Central memory CD4-positive, alpha-beta T cell (primary cell): ENCODE results near the gene MRPL33.
"Not testable (repeated sequence)": the region's sequence is repeated elsewhere in the genome, so short reads cannot be mapped to it uniquely, and the experiment has no call there.

Source experiments
- DNase-seq: peaks from one replicate; pipeline ENCODE4 v3.0.0; 2022

MRPL33 gene

DNA sequence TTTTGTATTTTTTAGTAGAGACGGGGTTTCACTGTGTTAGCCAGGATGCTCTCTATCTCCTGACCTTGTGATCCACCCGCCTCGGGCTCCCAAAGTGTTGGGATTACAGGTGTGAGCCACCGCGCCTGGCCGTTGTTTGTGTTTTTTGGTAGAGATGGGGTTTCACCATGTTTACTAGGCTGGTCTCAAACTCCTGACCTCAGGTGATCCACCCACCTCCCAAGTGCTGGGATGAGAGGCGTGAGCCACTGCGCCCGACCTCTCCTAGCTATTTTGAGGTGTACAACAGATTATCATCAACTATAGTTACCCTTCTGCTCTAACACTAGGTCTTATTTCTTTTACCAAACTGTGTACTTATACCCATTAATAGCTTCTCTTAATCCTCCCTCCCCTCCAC is 28.9 kb upstream of the MRPL33 start:
- no peak for DNase-seq

DNA sequence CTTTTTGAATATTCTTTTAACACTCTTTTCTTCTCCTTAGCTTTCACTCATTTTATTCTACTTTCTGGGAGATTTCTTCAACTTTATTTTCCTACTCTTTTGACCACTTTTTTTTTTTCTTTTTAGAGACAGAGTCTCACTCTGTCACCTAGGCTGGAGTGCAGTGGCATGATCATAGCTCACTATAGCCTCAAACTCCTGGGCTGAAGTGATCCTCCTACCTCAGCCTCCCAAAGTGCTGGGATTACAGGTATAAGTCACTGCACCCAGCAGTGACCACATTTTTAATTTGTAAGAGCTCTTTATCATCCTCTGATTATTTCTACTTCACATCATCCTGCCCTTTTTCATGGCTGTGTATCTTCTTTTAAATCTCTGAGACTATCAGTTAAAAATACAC is 26.0 kb upstream of the MRPL33 start:
- not testable (repeated sequence) for DNase-seq

- no peak for DNase-seq
These were observed 25.2 kb upstream of the MRPL33 start for GRCh38 chr2:27746325-27746724.

DNA sequence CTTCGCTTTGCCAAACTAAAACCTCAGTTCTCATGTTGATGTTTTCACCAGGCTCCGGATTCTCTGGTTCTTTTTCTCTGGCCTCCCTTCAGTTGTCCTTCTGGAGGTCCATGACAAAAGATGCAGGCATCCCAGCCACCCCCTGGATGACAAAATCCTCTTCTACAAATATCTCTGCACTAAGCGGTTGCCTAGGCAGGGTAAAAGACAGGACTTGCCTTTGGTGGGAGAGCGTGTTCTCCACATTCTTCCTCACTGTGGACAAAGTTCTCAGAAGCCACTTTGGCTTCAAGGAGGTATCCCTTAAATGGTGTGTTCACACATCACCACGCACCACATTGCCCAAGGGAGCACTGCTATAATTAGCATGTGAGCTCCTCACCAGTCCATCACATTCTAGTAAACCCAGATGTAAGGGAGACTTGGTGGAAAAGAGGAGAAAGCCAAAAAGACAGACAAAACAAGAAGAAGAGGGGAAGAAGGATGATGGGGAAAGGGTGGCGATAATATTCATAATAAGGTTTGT is 23.6 kb upstream of the MRPL33 start:
- DNase-seq: no peak

DNA sequence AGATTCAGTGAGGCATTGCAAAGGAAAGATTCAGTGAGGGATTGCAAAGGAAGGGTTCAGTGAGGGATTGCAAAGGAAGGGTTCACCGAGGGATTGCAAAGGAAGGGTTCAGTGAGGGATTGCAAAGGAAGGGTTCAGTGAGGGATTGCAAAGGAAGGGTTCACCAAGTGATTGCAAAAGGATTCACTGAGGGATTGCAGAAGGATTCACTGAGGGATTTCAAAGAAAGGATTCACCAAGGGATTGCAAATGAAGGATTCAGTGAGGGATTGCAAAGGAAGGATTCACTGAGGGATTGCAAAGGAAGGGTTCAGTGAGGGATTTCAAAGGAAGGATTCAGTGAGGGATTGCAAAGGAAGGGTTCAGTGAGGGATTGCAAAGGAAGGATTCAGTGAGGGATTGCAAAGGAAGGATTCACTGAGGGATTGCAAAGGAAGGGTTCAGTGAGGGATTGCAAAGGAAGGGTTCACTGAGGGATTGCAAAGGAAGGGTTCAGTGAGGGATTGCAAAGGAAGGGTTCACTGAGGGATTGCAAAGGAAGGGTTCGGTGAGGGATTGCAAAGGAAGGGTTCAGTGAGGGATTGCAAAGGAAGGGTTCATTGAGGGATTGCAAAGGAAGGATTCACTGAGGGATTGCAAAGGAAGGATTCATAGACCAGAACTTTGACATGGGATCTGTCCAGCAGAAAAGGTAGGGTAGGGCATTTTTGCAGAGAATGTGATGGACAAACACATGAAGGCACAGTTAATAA is 22.5 kb upstream of the MRPL33 start:
- not testable (repeated sequence) for DNase-seq

- no peak for DNase-seq
These were observed 20.1 kb upstream of the MRPL33 start for GRCh38 chr2:27751377-27751776.

- DNase-seq: no peak
These were observed 18.8 kb upstream of the MRPL33 start for GRCh38 chr2:27752551-27753237.

- DNase-seq: peak; percentile 56
These were observed 17.4 kb upstream of the MRPL33 start for GRCh38 chr2:27754138-27754588.

- DNase-seq: no peak
These were observed 16.7 kb upstream of the MRPL33 start for GRCh38 chr2:27754831-27755230.

DNA sequence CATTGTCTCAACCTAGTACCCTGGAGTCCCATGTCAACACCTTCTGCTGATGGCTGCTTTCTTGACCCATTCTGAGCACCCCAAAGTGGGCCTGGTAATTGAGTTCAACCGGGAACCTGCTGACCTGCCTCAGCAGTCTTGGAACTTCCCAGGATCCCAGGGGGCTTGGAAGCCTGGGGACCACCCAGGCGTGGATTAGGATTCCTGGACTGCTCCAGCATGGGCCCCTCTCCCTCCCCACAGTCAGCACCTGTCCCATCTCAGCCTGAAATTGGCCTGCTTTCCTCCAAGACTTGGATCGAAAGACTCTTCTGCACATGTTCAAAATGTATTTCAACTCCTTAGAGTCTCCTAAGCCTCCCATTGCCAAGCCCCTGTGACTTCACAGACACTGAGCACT is 15.4 kb upstream of the MRPL33 start:
- no peak for DNase-seq

- DNase-seq: no peak
These were observed 14.7 kb upstream of the MRPL33 start for GRCh38 chr2:27756544-27757498.

- DNase-seq: no peak
These were observed 8.3 kb upstream of the MRPL33 start for GRCh38 chr2:27762951-27763906.

- no peak for DNase-seq
These were observed 7.6 kb upstream of the MRPL33 start for GRCh38 chr2:27763907-27764267.

GRCh38 chr2:27764526-27764925 is 7.0 kb upstream of the MRPL33 start:
- DNase-seq: not testable (repeated sequence)

GRCh38 chr2:27765621-27766286 is 5.8 kb upstream of the MRPL33 start:
- peak; percentile 37 for DNase-seq

DNA sequence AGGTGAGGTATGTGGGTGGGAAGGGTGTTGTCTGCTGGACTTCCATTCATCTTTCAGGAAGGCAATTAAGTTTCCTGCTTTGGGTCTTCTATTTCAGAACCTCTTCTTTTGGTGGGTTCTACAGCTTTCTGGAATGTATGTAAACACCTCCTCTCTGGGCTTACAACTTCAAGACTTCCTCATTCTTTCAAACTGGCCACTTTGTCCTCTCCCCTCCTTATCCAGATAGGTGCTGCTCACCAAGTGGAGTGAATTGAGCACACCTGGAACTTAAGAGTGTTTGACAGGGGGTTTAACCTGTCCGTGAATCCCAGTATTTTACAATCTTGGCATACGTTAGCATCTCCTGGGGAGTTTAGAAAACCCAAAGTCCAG is 5.2 kb upstream of the MRPL33 start:
- no peak for DNase-seq

GRCh38 chr2:27771202-27771547 is 344 bp upstream of the MRPL33 start:
- DNase-seq: no peak

DNA sequence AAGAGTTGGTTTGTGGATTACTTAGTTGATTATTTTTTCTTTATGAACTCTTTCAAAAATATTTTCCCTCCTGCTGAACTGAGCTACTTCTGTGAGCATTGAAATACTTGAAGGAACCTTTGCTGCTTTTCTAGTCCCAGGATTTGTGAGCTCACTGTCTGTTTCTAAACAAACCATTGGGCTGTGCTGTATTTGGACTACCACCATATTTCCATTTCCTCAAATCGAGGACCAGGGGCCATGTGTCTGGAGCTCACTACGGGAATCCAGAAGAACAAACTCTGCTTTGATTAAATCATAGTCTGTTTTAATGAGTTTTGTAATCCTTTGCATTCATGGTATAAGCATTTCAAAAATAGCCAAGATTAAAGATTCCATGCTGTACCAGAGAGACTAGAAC is 1.3 kb downstream of the MRPL33 start:
- DNase-seq: no peak

GRCh38 chr2:27773959-27774358 is 2.4 kb downstream of the MRPL33 start:
- DNase-seq: no peak

DNA sequence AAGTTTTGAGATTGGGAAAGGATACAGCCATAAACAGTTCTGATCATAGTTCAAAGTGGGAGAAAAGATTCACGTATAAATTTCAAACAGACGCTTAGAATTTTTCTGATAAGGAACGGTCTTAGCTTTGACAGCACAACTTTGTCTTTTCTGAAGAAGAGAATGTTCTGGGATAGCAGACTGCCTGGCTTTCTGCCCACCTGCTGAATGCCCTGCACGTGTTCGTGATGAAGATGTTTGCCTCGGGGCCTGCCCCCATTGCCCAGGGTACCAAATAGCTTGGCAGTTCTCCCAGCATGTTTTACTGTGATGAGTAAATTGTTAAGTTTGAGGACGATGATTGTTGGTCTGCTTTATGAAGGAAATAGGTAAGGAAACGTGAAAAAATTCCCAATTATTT is 4.6 kb downstream of the MRPL33 start:
- DNase-seq: no peak

- DNase-seq: no peak
These were observed 5.2 kb downstream of the MRPL33 start for GRCh38 chr2:27776696-27777095.
